HCT116 (cell line): Measurements from ENCODE around the gene GSTM1. TPM values are rescaled to one million over a fixed set of nuclear protein-coding genes. Genes with fewer than 3 reads are reported as not detected.

Experiments
- ATAC-seq: fragments of 200-7000 bp; cut with Tn5 transposase; 2 replicates; pipeline ENCODE4 v1.9.1; 2020; ENCODE audit warnings: mild to moderate bottlenecking, moderate library complexity
- BruUV-seq: library from RNA; stranded (reverse); fragments of 400-500 nt; replicated peaks from 2 replicates; lab custom pipeline; 2021; lab: Mats Ljungman, UMichigan
- CTCF ChIA-PET: fragments of 300-600 bp; sonication (Branson Sonifier 250); formaldehyde crosslinking; loops from one replicate; lab custom pipeline; 2021; ENCODE audit warnings: antibody characterized with exemption; lab: Charles Lee
- POLR2A ChIA-PET: fragments of 300-600, 350-600 bp; sonication (Branson Sonifier 250); formaldehyde crosslinking; loops from one replicate; lab custom pipeline; 2021; ENCODE audit warnings: antibody characterized with exemption; lab: Charles Lee
- RAD21 ChIA-PET, 2 experiments: fragments of 300-600 bp; sonication (Branson Sonifier 250); formaldehyde crosslinking; loops; one replicate each; lab custom pipeline; 2023; ENCODE audit warnings: low total read pairs in 2 of 2; ENCODE audit not compliant: uncharacterized antibody in 2 of 2, unreplicated experiment in 2 of 2, low non-redundant PET in 1 of 2; lab: Charles Lee
- DNase-seq: peaks from one replicate; pipeline ENCODE4 v3.0.0-alpha.2; 2010; ENCODE audit warnings: low read depth, low spot score
- H2AFZ ChIP-seq: fragments of 200-600 bp; shearing (Covaris generic), sonication (generic); 2 replicates; pipeline ENCODE4 v1.6.1; 2017; ENCODE audit warnings: low read depth, mixed run types, mixed read lengths, antibody characterized with exemption, low read length; ENCODE audit not compliant: poor library complexity, severe bottlenecking
- H3K27ac ChIP-seq: 2 replicates; pipeline ENCODE4 v1.5.1; 2012; ENCODE audit warnings: low read depth, low read length
- H3K27me3 ChIP-seq: fragments of 200-600 bp; sonication (generic); 2 replicates; pipeline ENCODE4 v1.6.1; 2016; ENCODE audit warnings: mixed run types, low read length, mixed read lengths; ENCODE audit not compliant: insufficient read depth
- H3K36me3 ChIP-seq, 2 experiments: fragments of 200-500 bp in 1 of 2; fragments of 200-600 bp in 1 of 2; sonication (Bioruptor generic) in 1 of 2; sonication (generic) in 1 of 2; 2 replicates each; pipeline versions ENCODE4 v1.5.1 to v1.6.1; 2014 to 2016; ENCODE audit warnings: low read length in 2 of 2, inconsistent platforms in 1 of 2, mixed read lengths in 1 of 2, mixed run types in 1 of 2; ENCODE audit not compliant: insufficient read depth in 2 of 2, control insufficient read depth in 1 of 2
- H3K4me1 ChIP-seq, 2 experiments: fragments of 200-600 bp in 1 of 2; sonication (generic) in 1 of 2; 2 replicates each; pipeline versions ENCODE4 v1.5.1 to v1.6.1; 2012 to 2017; ENCODE audit warnings: low read length in 2 of 2, inconsistent platforms in 1 of 2, mild to moderate bottlenecking in 1 of 2, mixed read lengths in 1 of 2, mixed run types in 1 of 2, moderate library complexity in 1 of 2; ENCODE audit not compliant: insufficient read depth in 2 of 2, control insufficient read depth in 1 of 2
- H3K4me2 ChIP-seq: fragments of 200-600 bp; sonication (generic); 2 replicates; pipeline ENCODE4 v1.6.1; 2017; ENCODE audit warnings: mixed run types, low read length, mixed read lengths
- H3K4me3 ChIP-seq, 2 experiments: fragments of 200-600 bp in 1 of 2; sonication (generic) in 1 of 2; replicated peaks in 1 of 2; 2 replicates each; pipeline ENCODE4 v1.5.1; 2011 to 2016; ENCODE audit warnings: low read length in 2 of 2, control low read depth in 1 of 2, low read depth in 1 of 2, mild to moderate bottlenecking in 1 of 2, mixed read lengths in 1 of 2, mixed run types in 1 of 2
- H3K79me2 ChIP-seq: fragments of 200-600 bp; sonication (generic); 2 replicates; pipeline ENCODE4 v1.6.1; 2017; ENCODE audit warnings: mild to moderate bottlenecking, mixed run types, low read length, moderate library complexity, mixed read lengths; ENCODE audit not compliant: insufficient read depth
- H3K9ac ChIP-seq: fragments of 200-600 bp; sonication (generic); 2 replicates; pipeline ENCODE4 v1.6.1; 2016; ENCODE audit warnings: low read length, mixed read lengths
- H3K9me2 ChIP-seq: fragments of 200-600 bp; sonication (generic), shearing (Covaris generic); 2 replicates; pipeline ENCODE4 v1.6.1; 2017; ENCODE audit warnings: mixed run types, mild to moderate bottlenecking, moderate library complexity; ENCODE audit not compliant: insufficient read depth
- H3K9me3 ChIP-seq, 2 experiments: fragments of 200-500 bp in 1 of 2; fragments of 200-600 bp in 1 of 2; sonication (Bioruptor generic) in 1 of 2; sonication (generic) in 1 of 2; 2 replicates each; pipeline ENCODE4 v1.6.1; 2014 to 2017; ENCODE audit warnings: low read length in 2 of 2, mixed read lengths in 2 of 2, inconsistent platforms in 1 of 2, low read depth in 1 of 2, mild to moderate bottlenecking in 1 of 2, mixed run types in 1 of 2, moderate library complexity in 1 of 2; ENCODE audit not compliant: control insufficient read depth in 1 of 2, insufficient read depth in 1 of 2
- H4K20me1 ChIP-seq: fragments of 200-600 bp; sonication (generic), shearing (Covaris generic); 2 replicates; pipeline ENCODE4 v1.6.1; 2017; ENCODE audit warnings: mixed run types, mild to moderate bottlenecking, moderate library complexity; ENCODE audit not compliant: insufficient read depth
- CEBPB ChIP-seq: IDR thresholded peaks from 2 replicates; pipeline ENCODE4 v1.6.1; 2012; ENCODE audit warnings: low read depth
- CTCF ChIP-seq, 3 experiments: fragments of 200-600 bp in 1 of 3; sonication (generic) in 1 of 3; IDR thresholded peaks in 2 of 3; conservative IDR thresholded peaks in 1 of 3; 2 replicates each; pipeline ENCODE4 v1.5.1; 2012 to 2017; ENCODE audit warnings: low read depth in 2 of 3, low read length in 2 of 3, antibody characterized with exemption in 1 of 3, borderline replicate concordance in 1 of 3, control low read depth in 1 of 3, mild to moderate bottlenecking in 1 of 3, mixed read lengths in 1 of 3, mixed run types in 1 of 3, moderate library complexity in 1 of 3; ENCODE audit not compliant: insufficient read depth in 1 of 3
- EGR1 ChIP-seq: IDR thresholded peaks from 2 replicates; pipeline ENCODE4 v1.6.1; 2012; ENCODE audit warnings: low read depth
- ELF1 ChIP-seq: IDR thresholded peaks from 2 replicates; pipeline ENCODE4 v1.6.1; 2012; ENCODE audit warnings: low read depth, borderline replicate concordance
- EZH2 ChIP-seq: fragments of 200-600 bp; sonication (generic); IDR thresholded peaks from 2 replicates; pipeline ENCODE4 v1.6.1; 2017; ENCODE audit warnings: antibody characterized with exemption, mixed run types
- EZH2phosphoT487 ChIP-seq: fragments of 200-600 bp; IDR thresholded peaks from 2 replicates; pipeline ENCODE4 v1.6.1; 2018; ENCODE audit warnings: antibody characterized with exemption, borderline replicate concordance
- FOSL1 ChIP-seq: IDR thresholded peaks from 2 replicates; pipeline ENCODE4 v1.6.1; 2012; ENCODE audit warnings: low read depth
- JUND ChIP-seq: IDR thresholded peaks from 2 replicates; pipeline ENCODE4 v1.6.1; 2012
- MAX ChIP-seq: IDR thresholded peaks from 2 replicates; pipeline ENCODE4 v1.6.1; 2012
- POLR2A ChIP-seq: IDR thresholded peaks from 2 replicates; pipeline ENCODE4 v1.7.0; 2011; ENCODE audit warnings: borderline replicate concordance; ENCODE audit not compliant: insufficient read depth, insufficient read length; ENCODE audit errors: extremely low read depth
- POLR2AphosphoS5 ChIP-seq: IDR thresholded peaks from 2 replicates; pipeline ENCODE4 v1.6.1; 2011; ENCODE audit warnings: mild to moderate bottlenecking, low read depth, low read length, moderate library complexity
- RAD21 ChIP-seq: IDR thresholded peaks from 2 replicates; pipeline ENCODE4 v1.6.1; 2012; ENCODE audit warnings: low read depth, mild to moderate bottlenecking
- SIN3A ChIP-seq: IDR thresholded peaks from 2 replicates; pipeline ENCODE4 v1.6.1; 2012; ENCODE audit warnings: low read depth
- TCF7L2 ChIP-seq: IDR thresholded peaks from 2 replicates; pipeline ENCODE4 v1.7.0; 2011; ENCODE audit warnings: borderline replicate concordance, inconsistent platforms; ENCODE audit not compliant: insufficient read depth, insufficient read length; ENCODE audit errors: extremely low read depth
- YY1 ChIP-seq: IDR thresholded peaks from 2 replicates; pipeline ENCODE4 v1.6.1; 2011; ENCODE audit warnings: low read length, low read depth, moderate library complexity, mild to moderate bottlenecking; ENCODE audit not compliant: insufficient replicate concordance; ENCODE audit errors: extremely low read depth
- ZBTB33 ChIP-seq: IDR thresholded peaks from 2 replicates; pipeline ENCODE4 v1.6.1; 2011; ENCODE audit warnings: mild to moderate bottlenecking, low read length, moderate library complexity; ENCODE audit not compliant: insufficient replicate concordance; ENCODE audit errors: extremely low read depth
- ZFX ChIP-seq: fragments of 450-650 bp; IDR thresholded peaks from 2 replicates; pipeline ENCODE4 v1.6.1; 2017
- ZNF274 ChIP-seq: fragments of 200-500 bp; sonication (Bioruptor generic); IDR thresholded peaks from 2 replicates; pipeline ENCODE4 v1.6.1; 2014; ENCODE audit warnings: mild to moderate bottlenecking, low read depth, low read length, inconsistent platforms
- intact Hi-C: fragments of 100-400 bp; cut with micrococcal nuclease; formaldehyde crosslinking; loops from 2 replicates; pipeline ENCODE4 v1.10.0; 2022
- total RNA-seq: library from RNA; stranded (reverse); gene quantifications from one replicate; pipeline ENCODE4 v1.2.1, GENCODE V29; 2021; ENCODE audit not compliant: unreplicated experiment

Gene GSTM1
- total RNA-seq, 1 experiment from 2014 or later, result not detected

- peak within 1 kb of the TSS; percentile 98 for H3K4me2 ChIP-seq
- intact Hi-C loops, result no loop called here
- POLR2A ChIA-PET, result interaction anchor here (0.6 kb wide), 1 partner anchor 215 kb away, joined by 3 read pairs; no protein-coding TSS in a partner anchor
- no peaks in the 10 kb centered on the region for H4K20me1 ChIP-seq
- peaks cover 0 to 23% of the 10 kb centered on the region in 2 experiments; a peak in 3 of 4 replicates for H3K4me1 ChIP-seq
- ATAC-seq (peak; percentile 95), DNase-seq (peak; percentile 16)
- no peaks in the 10 kb centered on the region; a peak in 1 of 4 replicates for H3K36me3 ChIP-seq
- H3K79me2 ChIP-seq, result no peaks in the 10 kb centered on the region
- H3K4me3 ChIP-seq, result peak within 1 kb of the TSS; percentile 67 to 83
- CTCF ChIA-PET, result interaction anchor here (0.7 to 2.9 kb wide), 2 partner anchors 16 to 329 kb away, joined by 3 to 11 read pairs; partner anchors contain the start of gene AHCYL1
- H3K27me3 ChIP-seq, result peaks cover 8% of the 10 kb centered on the region; the same call in 1 of the 2 replicates
- BruUV-seq, result TSS peak; percentile 79
- H3K27ac ChIP-seq, result peak within 1 kb of the TSS; percentile 30; the same call in 1 of the 2 replicates
- RAD21 ChIA-PET, result no interaction called here
- H2AFZ ChIP-seq, result peak within 1 kb of the TSS; percentile 95
- no peaks in the 10 kb centered on the region for H3K9me2 ChIP-seq
- no peaks in the 10 kb centered on the region for H3K9me3 ChIP-seq
- peak within 1 kb of the TSS; percentile 64 for H3K9ac ChIP-seq
- TF ChIP-seq EZH2, result no peak
- peak; percentile 11 for TF ChIP-seq ZBTB33
- TF ChIP-seq CTCF (IDR thresholded peaks at IDR 0.05 in 2 of 3, conservative IDR thresholded peaks at IDR 0.05 in 1 of 3; ENCODE audit: borderline replicate concordance in 1 of 3, insufficient read depth in 1 of 3, low read depth in 2 of 3, low read length in 2 of 3), result no peak
- TF ChIP-seq ELF1, result peak; percentile 48; the same call in 1 of the 2 replicates
- TF ChIP-seq ZFX, result peak; percentile 23; the same call in 1 of the 2 replicates
- TF ChIP-seq RAD21, result no peak
- TF ChIP-seq POLR2A, result no peak
- no peak for TF ChIP-seq FOSL1
- TF ChIP-seq POLR2AphosphoS5, result peak; percentile 80
- TF ChIP-seq CEBPB, result no peak
- TF ChIP-seq ZNF274, result no peak
- TF ChIP-seq YY1, result no peak
- TF ChIP-seq EZH2phosphoT487, result no peak
- no peak for TF ChIP-seq TCF7L2
- TF ChIP-seq EGR1, result 0 out of 2 replicates have a peak, but pooled peaks have one; percentile 47
- TF ChIP-seq SIN3A, result no peak
- no peak for TF ChIP-seq JUND
- TF ChIP-seq MAX, result peak; percentile 62
Measured at GRCh38 chr1:109655615-109656519, 31.8 kb upstream of the GSTM1 start, which contains the start of gene GSTM4. GSTM4 (plus strand) TSS chr1:109656099; CDS start chr1:109656390, 291 bp downstream.
